Activated naive CD8-positive, alpha-beta T cell treated with anti-CD3 and anti-CD28 coated beads, Interleukin-2, amount 50 U/mL, for 24 hours (primary cell): ENCODE data around the gene TTLL11.

ENCODE experiments used
- ATAC-seq: fragments of 150-1000 bp; cut with Tn5 transposase; one replicate; pipeline ENCODE4 v1.10.0; 2021
- DNase-seq: peaks from one replicate; pipeline ENCODE4 v3.0.0; 2021
- H3K27ac Mint-ChIP-seq: one replicate; pipeline ENCODE4 v1.8.0; 2021; ENCODE audit warnings: mild to moderate bottlenecking, mixed read lengths
- H3K27me3 Mint-ChIP-seq: one replicate; pipeline ENCODE4 v1.8.0; 2021; ENCODE audit warnings: mixed read lengths
- H3K36me3 Mint-ChIP-seq: one replicate; pipeline ENCODE4 v1.8.0; 2021; ENCODE audit warnings: low read depth, mixed read lengths
- H3K4me1 Mint-ChIP-seq: one replicate; pipeline ENCODE4 v1.8.0; 2021; ENCODE audit warnings: mixed read lengths
- H3K4me3 Mint-ChIP-seq: one replicate; pipeline ENCODE4 v1.8.0; 2021; ENCODE audit warnings: mild to moderate bottlenecking, moderate library complexity, mixed read lengths
- H3K9me3 Mint-ChIP-seq: one replicate; pipeline ENCODE4 v1.8.0; 2021; ENCODE audit warnings: mixed read lengths

The TTLL11 gene

GRCh38 chr9:122036408-122036807 is 56.7 kb downstream of the TTLL11 start:
- H3K4me3 Mint-ChIP-seq, result no peak overlapping the region
- ATAC-seq (no peak), DNase-seq (no peak)
- no peaks in the 10 kb centered on the region for H3K9me3 Mint-ChIP-seq
- H3K36me3 Mint-ChIP-seq, result peaks cover 16% of the 10 kb centered on the region
- H3K4me1 Mint-ChIP-seq, result peaks cover 1% of the 10 kb centered on the region
- H3K27me3 Mint-ChIP-seq, result no peaks in the 10 kb centered on the region
- H3K27ac Mint-ChIP-seq, result no peak overlapping the region

GRCh38 chr9:122033775-122034373 is 59.2 kb downstream of the TTLL11 start:
- Mint-ChIP-seq H3K4me3 (no peak overlapping the region), H3K9me3 (no peaks in the 10 kb centered on the region), H3K4me1 (no peaks in the 10 kb centered on the region), H3K27me3 (no peaks in the 10 kb centered on the region), H3K36me3 (peaks cover 16% of the 10 kb centered on the region), H3K27ac (no peak overlapping the region)
- ATAC-seq (no peak), DNase-seq (no peak)

- Mint-ChIP-seq H3K4me3 (no peak overlapping the region), H3K9me3 (no peaks in the 10 kb centered on the region), H3K4me1 (no peaks in the 10 kb centered on the region), H3K27ac (no peak overlapping the region), H3K27me3 (no peaks in the 10 kb centered on the region), H3K36me3 (peaks cover 20% of the 10 kb centered on the region)
- DNase-seq (no peak), ATAC-seq (no peak)
Observed at GRCh38 chr9:122032346-122032745, 60.8 kb downstream of the TTLL11 start.

- DNase-seq (no peak), ATAC-seq (no peak)
- Mint-ChIP-seq H3K4me1 (no peaks in the 10 kb centered on the region), H3K27ac (no peak overlapping the region), H3K27me3 (no peaks in the 10 kb centered on the region), H3K36me3 (peaks cover 18% of the 10 kb centered on the region), H3K9me3 (no peaks in the 10 kb centered on the region), H3K4me3 (no peak overlapping the region)
Observed at GRCh38 chr9:122031776-122032175, 61.3 kb downstream of the TTLL11 start.

GRCh38 chr9:122031157-122031556 is 62.0 kb downstream of the TTLL11 start:
- H3K36me3 Mint-ChIP-seq, result peaks cover 17% of the 10 kb centered on the region
- DNase-seq (no peak), ATAC-seq (no peak)
- no peaks in the 10 kb centered on the region for H3K9me3 Mint-ChIP-seq
- H3K27me3 Mint-ChIP-seq, result no peaks in the 10 kb centered on the region
- no peak overlapping the region for H3K4me3 Mint-ChIP-seq
- no peaks in the 10 kb centered on the region for H3K4me1 Mint-ChIP-seq
- H3K27ac Mint-ChIP-seq, result no peak overlapping the region

- ATAC-seq, result no peak
Observed at GRCh38 chr9:122030357-122030756, 62.8 kb downstream of the TTLL11 start.

GRCh38 chr9:122029898-122030297 is 63.2 kb downstream of the TTLL11 start:
- Mint-ChIP-seq H3K36me3 (peaks cover 23% of the 10 kb centered on the region), H3K27me3 (no peaks in the 10 kb centered on the region), H3K27ac (no peak overlapping the region), H3K9me3 (no peaks in the 10 kb centered on the region), H3K4me1 (no peaks in the 10 kb centered on the region), H3K4me3 (no peak overlapping the region)
- ATAC-seq (no peak), DNase-seq (no peak)

More at GRCh38 chr9:122030357-122030756, 62.8 kb downstream of the TTLL11 start:
- peaks cover 23% of the 10 kb centered on the region for H3K36me3 Mint-ChIP-seq
- no peak overlapping the region for H3K27ac Mint-ChIP-seq
- no peak overlapping the region for H3K4me3 Mint-ChIP-seq
- H3K27me3 Mint-ChIP-seq, result no peaks in the 10 kb centered on the region
- no peaks in the 10 kb centered on the region for H3K4me1 Mint-ChIP-seq
- DNase-seq, result no peak
- no peaks in the 10 kb centered on the region for H3K9me3 Mint-ChIP-seq

- H3K4me3 Mint-ChIP-seq, result no peak overlapping the region
- no peak overlapping the region for H3K27ac Mint-ChIP-seq
- no peaks in the 10 kb centered on the region for H3K27me3 Mint-ChIP-seq
- peaks cover 29% of the 10 kb centered on the region for H3K36me3 Mint-ChIP-seq
- no peak for ATAC-seq
- DNase-seq, result no peak
- H3K9me3 Mint-ChIP-seq, result no peaks in the 10 kb centered on the region
- H3K4me1 Mint-ChIP-seq, result no peaks in the 10 kb centered on the region
Observed at GRCh38 chr9:122028089-122028488, 65.0 kb downstream of the TTLL11 start.

- Mint-ChIP-seq H3K27ac (no peak overlapping the region), H3K4me3 (no peak overlapping the region), H3K27me3 (no peaks in the 10 kb centered on the region), H3K36me3 (peaks cover 11% of the 10 kb centered on the region), H3K4me1 (no peaks in the 10 kb centered on the region), H3K9me3 (no peaks in the 10 kb centered on the region)
- DNase-seq (no peak), ATAC-seq (no peak)
Observed at GRCh38 chr9:122020398-122020797, 72.7 kb downstream of the TTLL11 start.

- H3K9me3 Mint-ChIP-seq, result no peaks in the 10 kb centered on the region
Observed at GRCh38 chr9:122016744-122017143, 76.4 kb downstream of the TTLL11 start.

GRCh38 chr9:122016309-122016708 is 76.8 kb downstream of the TTLL11 start:
- Mint-ChIP-seq H3K27me3 (no peaks in the 10 kb centered on the region), H3K4me1 (peaks cover 5% of the 10 kb centered on the region), H3K9me3 (no peaks in the 10 kb centered on the region), H3K27ac (no peak overlapping the region), H3K4me3 (no peak overlapping the region), H3K36me3 (peaks cover 3% of the 10 kb centered on the region)
- DNase-seq, result no peak
- ATAC-seq, result no peak

More at GRCh38 chr9:122016744-122017143, 76.4 kb downstream of the TTLL11 start:
- no peaks in the 10 kb centered on the region for H3K27me3 Mint-ChIP-seq
- no peak for DNase-seq
- H3K4me1 Mint-ChIP-seq, result peaks cover 5% of the 10 kb centered on the region
- no peak for ATAC-seq
- H3K27ac Mint-ChIP-seq, result no peak overlapping the region
- peaks cover 3% of the 10 kb centered on the region for H3K36me3 Mint-ChIP-seq
- H3K4me3 Mint-ChIP-seq, result no peak overlapping the region

- no peak overlapping the region for H3K27ac Mint-ChIP-seq
Observed at GRCh38 chr9:122015170-122015821, 77.8 kb downstream of the TTLL11 start.

GRCh38 chr9:122011818-122012498 is 81.2 kb downstream of the TTLL11 start:
- Mint-ChIP-seq H3K27ac (no peak overlapping the region), H3K36me3 (peaks cover 3% of the 10 kb centered on the region), H3K4me1 (peaks cover 5% of the 10 kb centered on the region), H3K4me3 (no peak overlapping the region), H3K27me3 (no peaks in the 10 kb centered on the region), H3K9me3 (no peaks in the 10 kb centered on the region)
- ATAC-seq (no peak), DNase-seq (no peak)

More at GRCh38 chr9:122015170-122015821, 77.8 kb downstream of the TTLL11 start:
- no peaks in the 10 kb centered on the region for H3K9me3 Mint-ChIP-seq
- H3K4me3 Mint-ChIP-seq, result no peak overlapping the region
- H3K4me1 Mint-ChIP-seq, result peaks cover 5% of the 10 kb centered on the region
- no peaks in the 10 kb centered on the region for H3K27me3 Mint-ChIP-seq
- no peak for ATAC-seq
- peaks cover 3% of the 10 kb centered on the region for H3K36me3 Mint-ChIP-seq
- no peak for DNase-seq

- DNase-seq (no peak), ATAC-seq (no peak)
- Mint-ChIP-seq H3K27ac (no peak overlapping the region), H3K36me3 (peaks cover 2% of the 10 kb centered on the region), H3K4me1 (peaks cover 5% of the 10 kb centered on the region), H3K27me3 (no peaks in the 10 kb centered on the region), H3K9me3 (no peaks in the 10 kb centered on the region), H3K4me3 (no peak overlapping the region)
Observed at GRCh38 chr9:122008559-122008958, 84.5 kb downstream of the TTLL11 start.

GRCh38 chr9:122007837-122008236 is 85.3 kb downstream of the TTLL11 start:
- no peak overlapping the region for H3K27ac Mint-ChIP-seq
- H3K4me3 Mint-ChIP-seq, result no peak overlapping the region
- H3K4me1 Mint-ChIP-seq, result peaks cover 5% of the 10 kb centered on the region
- peaks cover 2% of the 10 kb centered on the region for H3K36me3 Mint-ChIP-seq
- no peaks in the 10 kb centered on the region for H3K27me3 Mint-ChIP-seq
- no peak for ATAC-seq
- H3K9me3 Mint-ChIP-seq, result no peaks in the 10 kb centered on the region
- no peak for DNase-seq
